HepG2 (cell line): Measurements from ENCODE around the gene CCDC9B. TPM values are rescaled to one million over a fixed set of nuclear protein-coding genes. Genes with fewer than 3 reads are reported as not detected.
A peak's percentile ranks its signal among the peaks of the same experiment; 100 is the strongest.

Experiments used
- IKZF4 ChIP-seq: sonication (generic); formaldehyde crosslinking; IDR thresholded peaks from 2 replicates; pipeline ENCODE4 v1.5.1; 2020; ENCODE audit warnings: borderline replicate concordance, mild to moderate bottlenecking, low read depth, missing genetic modification reagents; ENCODE audit errors: not compliant biosample characterization
- MAFK ChIP-seq, 2 experiments: IDR thresholded peaks in 1 of 2; conservative IDR thresholded peaks in 1 of 2; 2 replicates each; pipeline ENCODE4 v1.6.1; 2011; ENCODE audit warnings: improper control_type of control experiment in 2 of 2, low read length in 2 of 2
- MTA3 ChIP-seq: sonication (generic); formaldehyde crosslinking; IDR thresholded peaks from 2 replicates; pipeline ENCODE4 v1.4.0; 2020; ENCODE audit warnings: missing genetic modification reagents
- MYC ChIP-seq: sonication (generic); formaldehyde crosslinking; IDR thresholded peaks from 2 replicates; pipeline ENCODE4 v1.9.0; 2021; ENCODE audit warnings: missing genetic modification reagents, borderline replicate concordance
- SMAD1 ChIP-seq: sonication (generic); formaldehyde crosslinking; IDR thresholded peaks from 2 replicates; pipeline ENCODE4 v1.4.0; 2020; ENCODE audit warnings: missing genetic modification reagents, low read depth, mild to moderate bottlenecking, borderline replicate concordance
- SRSF1 ChIP-seq: fragments of 200-400 bp; formaldehyde crosslinking; optimal IDR thresholded peaks from 2 replicates; pipeline ENCODE3; 2017; ENCODE audit warnings: mild to moderate bottlenecking, low read depth, low read length, moderate library complexity
- SRSF9 ChIP-seq: fragments of 200-400 bp; formaldehyde crosslinking; IDR thresholded peaks from 2 replicates; pipeline ENCODE4 v1.6.1; 2018; ENCODE audit warnings: borderline replicate concordance, mild to moderate bottlenecking, low read depth, low read length; ENCODE audit not compliant: insufficient read depth, poor library complexity, severe bottlenecking
- TIGD3 ChIP-seq: sonication (generic); formaldehyde crosslinking; IDR thresholded peaks from 2 replicates; pipeline ENCODE4 v1.5.1; 2020; ENCODE audit warnings: mild to moderate bottlenecking, missing genetic modification reagents, borderline replicate concordance
- TP53 ChIP-seq: sonication (generic); formaldehyde crosslinking; conservative IDR thresholded peaks from 2 replicates; pipeline ENCODE4 v1.4.0; 2020; ENCODE audit warnings: missing genetic modification reagents
- ZBTB20 ChIP-seq: sonication (generic); formaldehyde crosslinking; IDR thresholded peaks from 2 replicates; pipeline ENCODE4 v1.8.1; 2023; ENCODE audit warnings: missing genetic modification reagents, low read depth, mild to moderate bottlenecking, borderline replicate concordance
- ZNF331 ChIP-seq: sonication (generic); formaldehyde crosslinking; IDR thresholded peaks from 2 replicates; pipeline ENCODE4 v1.4.0; 2020; ENCODE audit warnings: missing genetic modification reagents
- polyA plus RNA-seq, 8 experiments: library from polyadenylated mRNA; depleted of rRNA in 3 of 8; stranded (reverse) in 7 of 8; unstranded in 1 of 8; fragments of >200 nt; fragmentation: Illumina TruSeq in 4 of 8; extraction: Trizol in 4 of 8; gene quantifications; 2 replicates each; pipeline versions ENCODE4 v1.2.1 to v1.2.3, GENCODE V29; 2011 to 2016; ENCODE audit warnings: low read depth in 4 of 8, missing spikeins in 1 of 8, mixed read lengths in 1 of 8; ENCODE audit not compliant: insufficient read depth in 1 of 8
- total RNA-seq, 5 experiments: library from RNA; depleted of rRNA; stranded (reverse); fragments of >200 nt; fragmentation: Illumina TruSeq; extraction: Trizol; gene quantifications; 2 replicates each; pipeline ENCODE4 v1.2.3, GENCODE V29; 2016; ENCODE audit warnings: low read depth in 1 of 5
- TF ChIP-seq, protein P1 (sequence below): sonication (generic); formaldehyde crosslinking; IDR thresholded peaks from 2 replicates; pipeline ENCODE4 v1.4.0; 2020; ENCODE audit warnings: missing genetic modification reagents, borderline replicate concordance
- TF ChIP-seq, protein P2 (sequence below): sonication (generic); formaldehyde crosslinking; IDR thresholded peaks from 2 replicates; pipeline ENCODE4 v1.5.0; 2020; ENCODE audit warnings: missing genetic modification reagents
- TF ChIP-seq, protein P3 (sequence below): sonication (generic); formaldehyde crosslinking; IDR thresholded peaks from 2 replicates; pipeline ENCODE4 v1.4.0; 2020; ENCODE audit warnings: missing genetic modification reagents, mild to moderate bottlenecking, borderline replicate concordance

Gene CCDC9B
- total and polyA plus RNA-seq, 2 of the 13 experiments (the other 11 are each of a cell fraction or from before 2014, with no cell fraction given) = 0.98 to 1.6 TPM

GRCh38 chr15:40382580-40383456 is 42.1 kb upstream of the CCDC9B start, which contains the start of gene KNSTRN (continued):
- TF ChIP-seq, protein P1, sequence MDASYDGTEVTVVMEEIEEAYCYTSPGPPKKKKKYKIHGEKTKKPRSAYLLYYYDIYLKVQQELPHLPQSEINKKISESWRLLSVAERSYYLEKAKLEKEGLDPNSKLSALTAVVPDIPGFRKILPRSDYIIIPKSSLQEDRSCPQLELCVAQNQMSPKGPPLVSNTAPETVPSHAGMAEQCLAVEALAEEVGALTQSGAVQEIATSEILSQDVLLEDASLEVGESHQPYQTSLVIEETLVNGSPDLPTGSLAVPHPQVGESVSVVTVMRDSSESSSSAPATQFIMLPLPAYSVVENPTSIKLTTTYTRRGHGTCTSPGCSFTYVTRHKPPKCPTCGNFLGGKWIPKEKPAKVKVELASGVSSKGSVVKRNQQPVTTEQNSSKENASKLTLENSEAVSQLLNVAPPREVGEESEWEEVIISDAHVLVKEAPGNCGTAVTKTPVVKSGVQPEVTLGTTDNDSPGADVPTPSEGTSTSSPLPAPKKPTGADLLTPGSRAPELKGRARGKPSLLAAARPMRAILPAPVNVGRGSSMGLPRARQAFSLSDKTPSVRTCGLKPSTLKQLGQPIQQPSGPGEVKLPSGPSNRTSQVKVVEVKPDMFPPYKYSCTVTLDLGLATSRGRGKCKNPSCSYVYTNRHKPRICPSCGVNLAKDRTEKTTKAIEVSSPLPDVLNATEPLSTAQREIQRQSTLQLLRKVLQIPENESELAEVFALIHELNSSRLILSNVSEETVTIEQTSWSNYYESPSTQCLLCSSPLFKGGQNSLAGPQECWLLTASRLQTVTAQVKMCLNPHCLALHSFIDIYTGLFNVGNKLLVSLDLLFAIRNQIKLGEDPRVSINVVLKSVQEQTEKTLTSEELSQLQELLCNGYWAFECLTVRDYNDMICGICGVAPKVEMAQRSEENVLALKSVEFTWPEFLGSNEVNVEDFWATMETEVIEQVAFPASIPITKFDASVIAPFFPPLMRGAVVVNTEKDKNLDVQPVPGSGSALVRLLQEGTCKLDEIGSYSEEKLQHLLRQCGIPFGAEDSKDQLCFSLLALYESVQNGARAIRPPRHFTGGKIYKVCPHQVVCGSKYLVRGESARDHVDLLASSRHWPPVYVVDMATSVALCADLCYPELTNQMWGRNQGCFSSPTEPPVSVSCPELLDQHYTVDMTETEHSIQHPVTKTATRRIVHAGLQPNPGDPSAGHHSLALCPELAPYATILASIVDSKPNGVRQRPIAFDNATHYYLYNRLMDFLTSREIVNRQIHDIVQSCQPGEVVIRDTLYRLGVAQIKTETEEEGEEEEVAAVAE (CRISPR knock-in tag) = peak; percentile 30; the same call in 1 of the 2 replicates
- peak; percentile 38 for TF ChIP-seq ZBTB20
- no peak for TF ChIP-seq MTA3
- no peak for TF ChIP-seq TP53
- no peak for TF ChIP-seq IKZF4 (CRISPR knock-in tag)
- peak; percentile 63; the same call in 1 of the 2 replicates for TF ChIP-seq SMAD1
- TF ChIP-seq SRSF9 = no peak
- no peak for TF ChIP-seq MAFK (conservative IDR thresholded peaks at IDR 0.05 in 1 of 2, IDR thresholded peaks at IDR 0.05 in 1 of 2; ENCODE audit: low read length in 2 of 2)
- peak; percentile 60 for TF ChIP-seq SRSF1
- TF ChIP-seq, protein P2, sequence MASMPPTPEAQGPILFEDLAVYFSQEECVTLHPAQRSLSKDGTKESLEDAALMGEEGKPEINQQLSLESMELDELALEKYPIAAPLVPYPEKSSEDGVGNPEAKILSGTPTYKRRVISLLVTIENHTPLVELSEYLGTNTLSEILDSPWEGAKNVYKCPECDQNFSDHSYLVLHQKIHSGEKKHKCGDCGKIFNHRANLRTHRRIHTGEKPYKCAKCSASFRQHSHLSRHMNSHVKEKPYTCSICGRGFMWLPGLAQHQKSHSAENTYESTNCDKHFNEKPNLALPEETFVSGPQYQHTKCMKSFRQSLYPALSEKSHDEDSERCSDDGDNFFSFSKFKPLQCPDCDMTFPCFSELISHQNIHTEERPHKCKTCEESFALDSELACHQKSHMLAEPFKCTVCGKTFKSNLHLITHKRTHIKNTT (CRISPR knock-in tag) = no peak
- TF ChIP-seq, protein P3, sequence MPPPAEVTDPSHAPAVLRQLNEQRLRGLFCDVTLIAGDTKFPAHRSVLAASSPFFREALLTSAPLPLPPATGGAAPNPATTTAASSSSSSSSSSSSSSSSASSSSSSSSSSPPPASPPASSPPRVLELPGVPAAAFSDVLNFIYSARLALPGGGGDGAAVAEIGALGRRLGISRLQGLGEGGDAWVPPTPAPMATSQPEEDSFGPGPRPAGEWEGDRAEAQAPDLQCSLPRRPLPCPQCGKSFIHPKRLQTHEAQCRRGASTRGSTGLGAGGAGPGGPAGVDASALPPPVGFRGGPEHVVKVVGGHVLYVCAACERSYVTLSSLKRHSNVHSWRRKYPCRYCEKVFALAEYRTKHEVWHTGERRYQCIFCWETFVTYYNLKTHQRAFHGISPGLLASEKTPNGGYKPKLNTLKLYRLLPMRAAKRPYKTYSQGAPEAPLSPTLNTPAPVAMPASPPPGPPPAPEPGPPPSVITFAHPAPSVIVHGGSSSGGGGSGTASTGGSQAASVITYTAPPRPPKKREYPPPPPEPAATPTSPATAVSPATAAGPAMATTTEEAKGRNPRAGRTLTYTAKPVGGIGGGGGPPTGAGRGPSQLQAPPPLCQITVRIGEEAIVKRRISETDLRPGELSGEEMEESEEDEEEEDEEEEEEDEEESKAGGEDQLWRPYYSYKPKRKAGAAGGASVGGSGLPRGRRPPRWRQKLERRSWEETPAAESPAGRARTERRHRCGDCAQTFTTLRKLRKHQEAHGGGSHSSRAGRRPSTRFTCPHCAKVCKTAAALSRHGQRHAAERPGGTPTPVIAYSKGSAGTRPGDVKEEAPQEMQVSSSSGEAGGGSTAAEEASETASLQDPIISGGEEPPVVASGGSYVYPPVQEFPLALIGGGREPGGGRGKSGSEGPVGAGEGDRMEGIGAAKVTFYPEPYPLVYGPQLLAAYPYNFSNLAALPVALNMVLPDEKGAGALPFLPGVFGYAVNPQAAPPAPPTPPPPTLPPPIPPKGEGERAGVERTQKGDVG (CRISPR knock-in tag) = peak; percentile 47; the same call in 1 of the 2 replicates
- no peak for TF ChIP-seq TIGD3
- peak; percentile 48 for TF ChIP-seq MYC (CRISPR knock-in tag)
- TF ChIP-seq ZNF331 = no peak
